ES-I3 (cell line): ENCODE results near the gene RNF14.
"Not testable (repeated sequence)": the region's sequence is repeated elsewhere in the genome, so short reads cannot be mapped to it uniquely, and the experiment has no call there.

Experiments used
- H3K36me3 ChIP-seq: 2 replicates; pipeline ENCODE4 v1.6.1; 2013; ENCODE audit warnings: mild to moderate bottlenecking, low read length, control low read depth, moderate library complexity; ENCODE audit not compliant: insufficient read depth
- H3K4me1 ChIP-seq: 2 replicates; pipeline ENCODE4 v1.6.1; 2013; ENCODE audit warnings: mild to moderate bottlenecking, control low read depth, low read length; ENCODE audit not compliant: insufficient read depth
- H3K9ac ChIP-seq: 2 replicates; pipeline ENCODE4 v1.6.1; 2013; ENCODE audit warnings: low read depth, mild to moderate bottlenecking, low read length, moderate library complexity
- H3K9me3 ChIP-seq: 2 replicates; pipeline ENCODE4 v1.6.1; 2013; ENCODE audit warnings: mild to moderate bottlenecking, low read length, moderate library complexity; ENCODE audit not compliant: control insufficient read depth, insufficient read depth

RNF14 gene

GRCh38 chr5:141968914-141969608 lies at the start of gene RNF14:
RNF14 (plus strand) TSS chr5:141969105; CDS start chr5:141973589, 4,484 bp downstream.
- Histone ChIP-seq H3K4me1 (peaks cover 9% of the 10 kb centered on the region), H3K9me3 (no peaks in the 10 kb centered on the region), H3K36me3 (0 out of 2 replicates have a peak, but pooled peaks cover 1% of the 10 kb centered on the region), H3K9ac (peak within 1 kb of the TSS; percentile 79)

- Histone ChIP-seq H3K4me1 (peaks cover 6% of the 10 kb centered on the region; the same call in 1 of the 2 replicates), H3K9ac (no peak overlapping the region), H3K36me3 (no peaks in the 10 kb centered on the region), H3K9me3 (no peaks in the 10 kb centered on the region)
Observed at GRCh38 chr5:141919218-141920119, 49.4 kb upstream of the RNF14 start.

- peaks cover 3% of the 10 kb centered on the region; the same call in 1 of the 2 replicates for H3K4me1 ChIP-seq
- no peak overlapping the region for H3K9ac ChIP-seq
- H3K36me3 ChIP-seq = no peaks in the 10 kb centered on the region
- H3K9me3 ChIP-seq = no peaks in the 10 kb centered on the region
Observed at GRCh38 chr5:141920771-141921170, 48.1 kb upstream of the RNF14 start.

- not testable (repeated sequence) for H3K4me1 ChIP-seq
Observed at GRCh38 chr5:141922827-141923447, 46.0 kb upstream of the RNF14 start.

GRCh38 chr5:141923448-141924313 lies 45.2 kb upstream of the RNF14 start, which contains the start of gene DELE1:
DELE1 (plus strand) TSS chr5:141923871; CDS start chr5:141923942, 71 bp downstream.
- Histone ChIP-seq H3K4me1 (peaks cover 3% of the 10 kb centered on the region; the same call in 1 of the 2 replicates), H3K9me3 (no peaks in the 10 kb centered on the region)

More at GRCh38 chr5:141922827-141923447, 46.0 kb upstream of the RNF14 start:
- peak overlapping the region; percentile 89 for H3K9ac ChIP-seq
- H3K9me3 ChIP-seq, H3K36me3 ChIP-seq: not testable (repeated sequence)

GRCh38 chr5:141926434-141926833 lies 42.5 kb upstream of the RNF14 start:
- H3K9ac ChIP-seq = no peak overlapping the region
- peaks cover 13% of the 10 kb centered on the region for H3K36me3 ChIP-seq
- H3K4me1 ChIP-seq = peaks cover 3% of the 10 kb centered on the region; the same call in 1 of the 2 replicates
- H3K9me3 ChIP-seq = no peaks in the 10 kb centered on the region

More at GRCh38 chr5:141923448-141924313, 45.2 kb upstream of the RNF14 start, which contains the start of gene DELE1:
- H3K9ac ChIP-seq = peak within 1 kb of the TSS; percentile 89
- peaks cover 6% of the 10 kb centered on the region for H3K36me3 ChIP-seq

- no peak overlapping the region for H3K9ac ChIP-seq
- H3K4me1 ChIP-seq = 0 out of 2 replicates have a peak, but pooled peaks cover 3% of the 10 kb centered on the region
- peaks cover 13% of the 10 kb centered on the region for H3K36me3 ChIP-seq
- no peaks in the 10 kb centered on the region for H3K9me3 ChIP-seq
Observed at GRCh38 chr5:141928051-141928450, 40.9 kb upstream of the RNF14 start.

GRCh38 chr5:141929398-141930058 lies 39.4 kb upstream of the RNF14 start:
- no peak overlapping the region for H3K9ac ChIP-seq
- no peaks in the 10 kb centered on the region for H3K4me1 ChIP-seq
- H3K9me3 ChIP-seq = no peaks in the 10 kb centered on the region
- peaks cover 17% of the 10 kb centered on the region for H3K36me3 ChIP-seq

- H3K4me1 ChIP-seq = no peaks in the 10 kb centered on the region
- H3K36me3 ChIP-seq = peaks cover 26% of the 10 kb centered on the region
- no peaks in the 10 kb centered on the region for H3K9me3 ChIP-seq
- no peak overlapping the region for H3K9ac ChIP-seq
Observed at GRCh38 chr5:141931694-141932093, 37.2 kb upstream of the RNF14 start.

- H3K9ac ChIP-seq = no peak overlapping the region
- H3K4me1 ChIP-seq = no peaks in the 10 kb centered on the region
- no peaks in the 10 kb centered on the region for H3K9me3 ChIP-seq
- peaks cover 25% of the 10 kb centered on the region for H3K36me3 ChIP-seq
Observed at GRCh38 chr5:141933151-141933550, 35.8 kb upstream of the RNF14 start.

GRCh38 chr5:141934099-141934844 lies 34.6 kb upstream of the RNF14 start:
- H3K36me3 ChIP-seq = peaks cover 24% of the 10 kb centered on the region
- H3K9ac ChIP-seq = no peak overlapping the region
- H3K9me3 ChIP-seq = no peaks in the 10 kb centered on the region

GRCh38 chr5:141935538-141935937 lies 33.4 kb upstream of the RNF14 start:
- no peak overlapping the region for H3K9ac ChIP-seq
- peaks cover 27% of the 10 kb centered on the region for H3K36me3 ChIP-seq
- no peaks in the 10 kb centered on the region for H3K4me1 ChIP-seq
- H3K9me3 ChIP-seq = no peaks in the 10 kb centered on the region

More at GRCh38 chr5:141934099-141934844, 34.6 kb upstream of the RNF14 start:
- H3K4me1 ChIP-seq = no peaks in the 10 kb centered on the region
